ENCODE data around the gene MCRIP2.
A peak's percentile ranks its signal among the peaks of the same experiment; 100 is the strongest.
"Not testable (repeated sequence)": the region's sequence is repeated elsewhere in the genome, so short reads cannot be mapped to it uniquely, and the experiment has no call there.

MCRIP2 gene

DNA sequence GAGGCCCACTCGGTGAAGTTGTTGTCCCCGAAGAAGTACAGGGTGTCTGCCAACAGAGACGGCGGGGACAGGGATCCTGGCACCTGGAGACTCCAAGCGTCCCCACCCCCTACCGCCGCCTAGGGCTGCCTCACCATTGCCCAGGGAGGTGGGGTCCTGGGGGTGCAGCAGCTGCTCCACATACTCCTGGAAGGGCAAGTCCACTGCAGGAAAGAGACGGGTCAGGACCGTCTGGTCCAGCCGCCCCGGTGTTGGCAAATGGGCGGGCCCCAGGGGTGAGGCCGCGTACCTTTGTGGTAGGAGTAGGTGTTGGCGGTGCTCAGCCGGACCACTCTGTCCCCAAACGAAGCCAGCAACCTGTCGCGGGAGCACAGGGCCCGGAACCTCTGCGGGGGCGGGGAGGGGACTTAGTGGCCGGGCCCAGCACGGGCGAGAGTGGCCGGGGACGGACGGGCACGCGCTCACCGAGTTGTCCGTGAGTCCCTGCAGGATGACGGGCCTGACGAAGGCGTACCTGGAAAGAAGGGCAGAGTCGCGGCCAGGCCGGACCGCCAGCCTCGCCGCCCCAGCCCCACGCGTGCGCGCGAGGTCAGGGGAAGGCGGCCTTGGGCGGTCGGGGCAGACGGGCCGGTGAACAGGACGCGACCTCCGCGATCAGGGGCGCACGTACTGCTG lies 41.9 kb downstream of the MCRIP2 start:
- no peak for DNase-seq

DNA sequence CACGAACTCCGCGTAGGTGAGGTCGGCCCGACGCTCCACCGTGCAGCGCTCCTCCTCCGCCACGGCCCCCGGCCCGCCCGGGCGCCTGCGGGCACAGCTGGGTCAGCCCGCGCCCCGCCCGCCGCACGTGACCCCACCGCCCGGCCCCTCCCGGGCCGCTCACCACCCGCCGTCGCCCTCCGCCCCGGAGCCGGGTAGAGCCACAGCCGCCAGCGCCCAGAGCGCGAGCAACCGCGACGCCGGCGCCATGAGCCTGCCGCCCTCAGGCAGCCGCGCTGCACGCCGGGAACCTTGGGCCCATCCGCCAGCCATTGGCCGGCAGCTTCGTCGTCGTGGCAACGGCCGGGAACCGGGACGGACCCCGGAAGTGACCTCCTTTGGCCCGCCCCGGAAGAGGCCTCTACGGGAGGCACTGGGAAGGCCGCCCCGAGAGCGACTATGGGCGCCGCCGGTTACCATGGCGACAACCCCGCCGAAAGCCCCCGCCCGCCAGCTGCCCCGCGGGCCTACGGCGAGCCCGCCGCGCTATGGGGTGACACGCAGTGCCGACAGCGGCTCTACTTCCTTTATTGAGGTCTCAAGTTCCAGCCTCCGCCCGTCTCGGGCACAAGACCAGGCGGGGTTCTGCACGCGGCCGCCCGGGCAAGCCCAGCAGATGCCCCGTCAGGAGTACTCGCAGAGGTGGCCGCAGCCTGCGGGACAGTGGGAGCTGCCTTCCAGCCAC lies 42.6 kb downstream of the MCRIP2 start, which contains the start of gene JMJD8:
Gene JMJD8 (minus strand): TSS at position 264 of the 724 bp plus-strand sequence. CDS start 15 bp downstream, at position 249.
- peak; percentile 98 for DNase-seq

DNA sequence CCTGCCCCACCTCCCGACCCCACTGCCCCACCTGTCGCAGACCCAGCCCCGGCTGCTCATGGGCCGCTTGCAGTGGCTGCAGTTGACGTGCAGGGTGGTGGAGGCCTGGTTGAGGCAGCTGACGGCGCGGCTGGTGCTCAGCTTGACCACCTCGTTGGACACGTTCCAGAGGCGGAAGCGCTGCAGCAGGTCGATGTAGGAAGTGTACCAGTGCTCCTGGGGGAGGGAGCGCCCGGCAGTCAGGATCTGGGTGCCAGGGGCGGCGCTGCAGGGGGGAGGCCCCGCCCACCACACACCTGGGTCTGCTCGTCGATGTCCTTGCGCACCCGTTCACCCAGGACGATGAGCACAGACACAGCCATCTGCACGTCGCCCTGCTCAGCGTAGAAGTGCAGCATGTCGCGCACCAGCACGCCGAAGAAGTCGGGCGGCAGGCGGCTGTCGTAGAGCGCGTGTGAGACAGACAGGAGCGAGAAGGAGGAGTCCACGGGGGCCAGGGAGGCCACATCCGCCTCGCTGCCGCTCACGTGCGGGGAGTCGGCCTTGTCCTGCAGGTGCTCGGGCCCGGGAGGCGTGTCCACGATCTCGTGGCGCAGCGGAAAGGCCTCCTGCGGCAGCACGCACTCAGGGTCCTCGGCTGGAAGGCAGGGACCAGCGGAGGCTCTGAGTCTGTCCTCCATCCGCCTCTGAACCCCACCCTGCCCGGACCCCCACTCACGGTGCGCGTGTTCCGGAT lies 43.5 kb downstream of the MCRIP2 start:
- no peak for DNase-seq

DNA sequence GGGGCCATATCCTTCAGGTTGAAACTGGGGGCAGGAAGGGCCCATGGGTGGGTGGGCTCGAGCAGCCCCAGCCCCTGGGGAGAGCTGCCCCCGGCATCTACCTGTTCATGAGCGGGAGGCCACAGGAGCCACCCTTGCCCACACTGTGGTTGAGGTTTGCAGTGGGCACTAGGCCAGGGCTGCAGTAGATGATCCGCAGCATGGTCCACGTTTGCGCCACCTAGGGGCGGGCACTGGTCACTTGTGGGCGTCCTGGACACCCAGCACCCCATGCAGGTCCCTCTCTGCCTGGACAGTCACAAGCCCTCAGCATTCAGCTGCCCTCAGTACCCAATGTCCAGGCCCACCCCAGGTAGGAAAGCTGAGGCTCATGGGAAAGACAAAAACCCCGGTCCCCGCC lies 44.3 kb downstream of the MCRIP2 start:
- no peak for DNase-seq

DNA sequence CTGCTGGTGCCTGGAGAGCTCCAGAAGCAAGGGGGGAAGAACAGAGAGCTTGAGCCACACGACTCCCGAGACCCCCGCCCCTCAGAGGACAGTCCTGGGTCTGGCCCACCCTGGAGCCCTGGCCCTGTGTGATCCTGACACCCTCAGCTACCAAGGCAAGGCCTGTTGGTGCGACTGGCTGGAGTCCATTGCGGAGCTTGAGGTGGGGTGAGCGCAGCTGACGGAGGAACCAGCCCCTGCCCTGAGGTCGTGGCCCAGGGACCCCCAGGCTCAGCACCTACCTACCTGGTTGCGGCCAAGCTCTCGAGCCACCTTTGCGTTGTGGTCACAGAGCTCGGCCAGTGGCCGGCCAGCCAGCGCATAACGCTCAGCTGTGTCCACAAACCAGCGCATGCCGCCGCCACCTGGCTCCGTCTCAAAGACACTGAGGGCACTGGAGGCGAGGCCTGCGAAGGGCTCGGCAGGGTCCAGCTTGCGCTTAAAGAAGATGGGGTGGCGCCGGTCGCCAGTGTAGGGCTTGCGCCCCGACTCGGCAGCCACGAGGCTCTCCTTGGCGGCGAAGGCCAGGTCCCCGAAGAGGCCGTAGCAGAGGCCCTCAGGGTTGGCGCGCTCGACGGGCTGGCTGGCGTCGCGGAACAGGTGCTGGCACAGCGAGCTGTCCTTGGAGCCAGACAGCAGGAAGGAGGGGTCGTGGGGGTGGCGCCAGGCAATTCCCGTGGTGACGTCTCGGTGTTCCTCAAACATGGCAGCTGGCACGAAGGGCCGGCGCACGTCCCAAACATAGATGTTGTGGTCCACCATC lies 45.0 kb downstream of the MCRIP2 start:
- no peak for DNase-seq

- DNase-seq: no peak
Observed at GRCh38 chr16:687499-687898, 45.9 kb downstream of the MCRIP2 start.

DNA sequence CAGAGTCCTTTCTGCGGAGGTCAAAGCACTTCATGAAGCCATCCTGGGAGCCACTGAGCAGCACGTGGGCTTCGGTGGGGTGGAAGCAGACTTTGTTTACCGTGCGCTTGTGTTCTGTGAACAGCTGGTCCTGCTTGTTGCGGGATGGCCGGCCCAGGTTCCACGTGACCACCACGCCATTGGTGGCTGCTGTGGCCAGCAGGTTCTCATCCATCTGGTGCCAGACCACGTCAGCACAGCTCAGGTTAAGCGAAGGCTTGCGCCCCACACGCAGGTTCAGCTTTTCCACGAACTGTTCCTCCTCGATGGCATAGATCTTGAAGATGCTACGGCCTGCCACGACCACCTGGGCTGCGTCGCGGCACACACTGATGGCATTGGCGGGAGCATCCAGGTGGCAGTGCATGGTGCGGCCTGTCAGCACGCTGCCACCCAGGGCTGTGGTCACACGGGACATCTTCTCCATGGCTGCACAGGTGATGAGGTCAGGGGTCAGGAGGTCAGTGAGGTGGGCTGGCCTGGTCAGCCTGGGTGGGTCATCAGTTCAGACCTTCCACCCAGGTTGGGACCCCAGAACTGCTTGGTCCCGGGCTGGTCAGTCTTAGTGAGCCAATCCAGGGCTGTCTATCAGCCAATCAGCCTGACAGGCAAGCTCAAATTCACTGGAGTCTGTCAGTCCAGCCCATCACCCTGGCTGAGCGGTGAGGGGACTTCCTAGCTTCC lies 47.7 kb downstream of the MCRIP2 start:
- no peak for DNase-seq

GRCh38 chr16:691242-691641 lies 49.6 kb downstream of the MCRIP2 start:
- DNase-seq: not testable (repeated sequence)

DNA sequence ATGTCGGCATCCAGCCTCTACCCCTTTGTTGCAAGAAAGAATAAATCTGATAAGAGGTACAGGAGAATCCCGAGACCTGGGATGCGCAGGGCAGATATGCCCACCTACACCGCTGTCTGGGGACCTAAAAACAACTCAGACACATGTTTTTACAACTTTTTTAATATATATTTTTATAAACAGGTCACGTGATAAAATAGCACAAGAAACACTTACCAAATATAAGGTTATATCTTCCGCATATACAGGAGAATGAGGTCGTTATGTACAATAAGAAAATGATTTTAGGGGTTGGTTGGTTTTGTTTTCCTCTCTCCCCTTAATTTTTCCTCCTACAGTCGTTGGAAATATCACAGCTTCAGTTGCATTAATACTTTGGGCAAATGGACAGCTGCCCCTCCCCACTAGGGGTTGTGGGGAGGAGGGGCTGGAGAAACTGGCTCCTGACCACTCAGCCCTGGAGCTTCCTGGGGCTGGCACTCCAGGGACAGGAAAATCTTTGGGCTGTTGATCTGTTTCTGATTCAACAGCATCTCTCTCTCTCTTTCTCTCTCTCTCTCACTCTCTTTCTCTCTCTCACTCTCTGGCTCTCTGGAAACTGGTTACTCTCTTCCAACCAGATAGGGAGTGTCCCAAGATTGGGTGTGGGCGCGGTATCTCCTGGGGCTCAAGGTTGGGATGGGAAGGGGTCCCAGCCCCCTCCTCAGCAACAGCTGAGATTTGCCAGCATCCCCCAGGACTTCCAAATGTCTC lies 50.9 kb downstream of the MCRIP2 start:
- DNase-seq: no peak

DNA sequence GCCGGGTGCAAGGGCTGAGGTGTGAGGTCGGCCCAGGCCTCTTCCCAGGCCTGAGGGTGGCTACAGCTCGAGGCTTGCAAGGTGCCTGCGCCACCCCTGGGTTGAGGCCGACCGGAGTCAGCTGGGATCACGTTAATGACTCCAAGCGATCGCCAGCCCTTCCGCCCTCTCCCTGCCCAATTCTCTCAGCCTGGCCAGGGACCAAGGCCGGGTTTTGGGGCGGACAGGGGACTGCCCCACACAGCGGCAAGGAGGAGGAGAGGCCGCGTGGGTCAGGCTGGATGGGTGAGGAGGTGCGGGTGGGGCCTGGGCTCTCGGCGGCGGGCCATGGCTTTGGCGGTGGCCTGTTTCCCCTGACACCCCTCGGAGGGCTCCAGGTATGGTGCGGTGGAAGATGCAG lies 51.7 kb downstream of the MCRIP2 start:
- DNase-seq: no peak

DNA sequence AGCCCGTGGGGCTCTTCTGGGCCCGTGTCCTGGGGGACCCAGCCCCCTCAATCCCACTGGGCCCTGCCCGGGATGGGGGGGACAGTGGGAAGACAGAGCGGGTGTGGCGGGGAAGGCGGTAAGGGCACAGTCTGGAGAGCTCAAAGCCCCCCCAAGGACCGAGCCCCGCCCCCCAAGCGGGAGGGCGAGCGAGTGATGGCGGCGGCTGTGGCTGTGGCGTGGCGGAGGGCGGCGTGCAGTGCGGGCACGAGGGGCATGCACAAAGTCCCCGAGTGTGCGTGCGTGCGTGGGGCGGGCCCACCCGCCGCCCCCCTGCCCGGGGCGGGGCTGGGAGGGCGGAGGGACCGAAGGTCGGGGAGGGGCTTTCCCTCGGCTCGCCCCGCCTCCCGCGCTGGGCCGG lies 52.1 kb downstream of the MCRIP2 start:
- DNase-seq: no peak

DNA sequence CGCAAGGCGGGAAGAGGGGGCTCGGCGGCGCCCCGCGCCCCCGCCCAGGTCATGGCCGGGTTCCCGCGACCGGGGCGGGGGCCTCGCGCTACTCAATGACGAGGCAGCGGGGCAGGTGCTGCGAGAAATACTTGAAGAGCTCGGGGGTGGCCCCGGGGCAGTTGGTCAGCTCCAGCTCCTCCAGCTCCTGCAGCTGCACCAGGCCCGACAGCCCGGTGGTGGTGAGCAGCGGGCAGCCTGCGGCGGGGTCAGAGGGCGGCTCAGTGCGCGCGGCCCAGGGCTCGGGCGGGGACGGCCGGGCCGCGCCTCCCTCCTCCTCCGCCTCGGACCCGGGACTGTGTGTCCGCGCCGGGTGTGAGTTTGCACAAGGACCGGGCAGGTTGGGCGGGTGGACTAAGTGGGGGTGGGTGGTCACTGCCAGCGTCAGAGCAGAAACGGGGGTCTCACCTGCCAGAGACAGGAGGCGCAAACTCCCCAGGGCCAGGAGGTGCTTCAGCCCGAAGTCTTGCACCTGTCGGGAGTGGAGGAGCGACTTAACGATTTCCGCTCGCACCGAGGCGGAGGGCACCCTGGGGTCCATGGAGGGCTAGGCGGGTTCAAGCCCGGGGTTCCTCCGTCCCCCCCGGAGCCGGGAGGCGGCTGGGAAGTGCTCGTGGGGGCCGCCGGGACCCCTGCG lies 52.7 kb downstream of the MCRIP2 start:
- no peak for DNase-seq

- DNase-seq: no peak
Observed at GRCh38 chr16:694863-695354, 53.3 kb downstream of the MCRIP2 start.

DNA sequence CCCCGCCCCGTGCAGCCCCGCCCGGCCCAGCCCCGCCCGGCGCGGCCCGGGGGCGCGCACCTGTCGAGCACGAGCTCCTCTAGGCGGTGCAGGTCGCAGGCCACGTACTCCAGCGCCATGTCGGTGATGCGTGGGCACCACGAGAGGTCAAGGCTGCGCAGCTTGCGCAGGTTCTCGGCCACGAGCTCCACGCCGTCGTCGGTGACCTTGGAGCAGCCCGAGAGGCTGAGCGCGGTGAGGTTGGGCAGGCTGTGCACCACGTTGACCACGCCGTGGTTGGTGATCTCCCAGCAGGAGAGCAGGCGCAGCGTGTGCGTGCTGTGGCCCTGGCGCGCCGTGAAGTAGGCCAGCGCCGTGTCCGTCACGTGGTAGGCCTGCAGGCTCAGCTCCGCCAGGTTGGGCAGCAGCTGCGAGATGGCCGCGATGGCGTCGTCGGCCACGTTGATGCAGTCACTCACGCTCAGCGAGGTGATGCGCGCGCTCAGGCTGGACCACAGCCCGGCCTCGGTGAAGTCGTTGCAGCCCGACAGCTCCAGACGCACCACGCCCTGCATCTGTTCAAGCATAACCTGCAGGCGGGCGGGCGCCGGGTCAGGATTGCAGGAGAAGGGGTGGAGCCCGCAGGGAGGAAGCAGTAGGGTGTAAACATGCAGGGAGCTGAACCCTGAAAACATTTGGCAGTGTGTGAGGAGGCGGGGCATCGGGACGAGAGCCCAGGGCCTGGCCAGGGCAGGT lies 53.9 kb downstream of the MCRIP2 start:
- DNase-seq: peak; percentile 70

Measured in stimulated activated CD4-positive, alpha-beta T cell treated with anti-CD3 and anti-CD28 coated beads, Interleukin-4, amount 100 ng/mL, for 24 hours (primary cell).